ENCODE data around the gene CRHR2. TPM values are rescaled to one million over a fixed set of nuclear protein-coding genes. Genes with fewer than 3 reads are reported as not detected.

Gene CRHR2
- total RNA-seq, 2 donors from 2014 or later, result 0.22 to 0.47 TPM

GRCh38 chr7:30655096-30655970, 26.9 kb downstream of the CRHR2 start:
- no peak overlapping the region for H3K27ac ChIP-seq
- no peaks in the 10 kb centered on the region for H3K36me3 ChIP-seq
- DNase-seq (ENCODE audit: low spot score), result no peak
- H3K27me3 ChIP-seq, result no peaks in the 10 kb centered on the region
- TF ChIP-seq CTCF (IDR thresholded peaks at IDR 0.05), result no peak
- H3K4me3 ChIP-seq, result no peak overlapping the region
- H3K4me1 ChIP-seq, result no peaks in the 10 kb centered on the region
- no peaks in the 10 kb centered on the region for H3K9me3 ChIP-seq

- DNase-seq (ENCODE audit: low spot score), result no peak
- Histone ChIP-seq H3K4me1 (no peaks in the 10 kb centered on the region), H3K4me3 (no peak overlapping the region), H3K36me3 (no peaks in the 10 kb centered on the region), H3K27me3 (no peaks in the 10 kb centered on the region), H3K27ac (no peak overlapping the region), H3K9me3 (no peaks in the 10 kb centered on the region)
- no peak for TF ChIP-seq CTCF (IDR thresholded peaks at IDR 0.05)
These were observed 27.8 kb downstream of the CRHR2 start for GRCh38 chr7:30654296-30655090.

DNA sequence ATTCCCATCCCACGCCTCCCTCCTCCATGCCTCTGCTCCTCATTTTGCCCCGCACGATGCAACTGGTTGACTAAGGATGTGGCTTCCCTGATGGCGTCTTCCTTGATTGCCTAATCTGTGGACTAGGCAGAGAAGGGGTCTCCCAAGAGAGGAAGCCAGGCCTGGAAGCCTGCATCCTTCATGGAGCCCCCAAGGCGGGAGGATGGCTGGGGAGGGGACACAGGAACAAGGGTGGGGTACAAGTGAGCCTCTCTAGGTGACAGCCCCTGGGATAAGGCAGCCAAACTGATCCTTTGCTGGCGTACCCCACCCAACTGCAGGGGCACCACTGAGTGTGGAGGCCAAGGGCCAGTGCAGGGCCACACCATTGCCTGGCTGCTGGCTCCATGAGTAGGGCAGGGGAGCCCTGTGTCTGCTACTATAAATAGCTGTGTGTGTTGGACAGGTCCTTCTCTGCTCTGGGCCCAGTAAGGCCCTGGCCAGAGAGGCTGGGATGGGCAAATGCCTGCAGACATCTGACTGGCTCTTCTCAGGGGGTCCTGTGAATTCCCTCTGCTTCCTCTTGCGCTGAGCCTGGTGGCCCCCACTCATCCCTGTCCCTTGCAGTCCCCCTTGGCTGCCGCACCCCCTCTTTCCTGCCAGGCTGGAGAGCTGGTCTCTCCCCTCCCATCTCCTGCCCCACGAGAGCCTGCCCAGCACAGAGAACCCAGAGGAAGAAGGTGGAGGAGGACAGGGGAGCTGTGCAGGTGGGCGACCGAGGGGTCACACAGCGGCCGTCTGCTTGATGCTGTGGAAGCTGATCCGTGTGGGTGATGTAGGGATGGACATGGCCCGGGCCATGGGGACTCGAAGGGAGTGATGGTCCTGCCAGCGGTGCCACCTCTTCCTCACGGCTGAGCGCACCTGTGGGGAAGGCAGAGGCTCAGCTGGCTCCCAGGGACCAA, 29.3 kb downstream of the CRHR2 start:
- no peak for TF ChIP-seq CTCF (IDR thresholded peaks at IDR 0.05)
- no peak for DNase-seq (ENCODE audit: low spot score)

GRCh38 chr7:30652132-30652531, 30.1 kb downstream of the CRHR2 start:
- TF ChIP-seq CTCF (IDR thresholded peaks at IDR 0.05), result no peak
- no peak overlapping the region for H3K4me3 ChIP-seq
- no peaks in the 10 kb centered on the region for H3K4me1 ChIP-seq
- H3K36me3 ChIP-seq, result no peaks in the 10 kb centered on the region
- H3K27me3 ChIP-seq, result no peaks in the 10 kb centered on the region
- H3K27ac ChIP-seq, result no peak overlapping the region
- DNase-seq (ENCODE audit: low spot score), result no peak
- no peaks in the 10 kb centered on the region for H3K9me3 ChIP-seq

More for the DNA sequence above, 29.3 kb downstream of the CRHR2 start:
- no peak overlapping the region for H3K27ac ChIP-seq
- no peak overlapping the region for H3K4me3 ChIP-seq
- H3K9me3 ChIP-seq, result no peaks in the 10 kb centered on the region
- H3K4me1 ChIP-seq, result no peaks in the 10 kb centered on the region
- H3K27me3 ChIP-seq, result no peaks in the 10 kb centered on the region
- no peaks in the 10 kb centered on the region for H3K36me3 ChIP-seq

DNA sequence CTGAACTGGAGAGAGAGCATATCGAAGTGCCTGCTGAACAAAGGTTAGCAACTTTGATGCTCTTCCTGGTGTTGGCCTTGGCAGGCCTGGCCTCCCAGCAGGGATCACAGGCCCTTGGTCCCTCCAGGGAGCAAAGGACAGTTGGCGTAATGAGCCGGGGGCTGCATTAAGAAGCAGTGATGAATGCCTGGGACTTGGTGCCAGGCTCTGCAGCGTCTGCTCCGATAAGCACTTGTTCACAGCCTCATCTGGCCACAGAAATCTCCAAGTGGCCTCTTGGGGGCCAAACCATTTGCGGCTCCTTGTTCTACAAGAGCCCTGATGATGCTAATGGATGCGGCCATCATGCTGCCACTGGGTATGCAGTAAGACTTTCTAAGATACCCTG, 31.8 kb downstream of the CRHR2 start:
- Histone ChIP-seq H3K4me3 (no peak overlapping the region), H3K27me3 (no peaks in the 10 kb centered on the region), H3K36me3 (no peaks in the 10 kb centered on the region), H3K9me3 (no peaks in the 10 kb centered on the region), H3K27ac (no peak overlapping the region), H3K4me1 (no peaks in the 10 kb centered on the region)
- DNase-seq (ENCODE audit: low spot score), result peak; percentile 47
- no peak for TF ChIP-seq CTCF (IDR thresholded peaks at IDR 0.05)

All from right atrium auricular region (tissue), 2 donors.